HepG2 (cell line): ENCODE measurements around the gene RHBDD2. TPM values are rescaled to one million over a fixed set of nuclear protein-coding genes. Genes with fewer than 3 reads are reported as not detected.

Source experiments
- ATAC-seq: fragments of 200-7000 bp; cut with Tn5 transposase; 3 replicates; pipeline ENCODE4 v1.9.1; 2020; ENCODE audit warnings: mild to moderate bottlenecking, moderate library complexity
- BruUV-seq: library from RNA; stranded (reverse); fragments of 400-500 nt; replicated peaks from 2 replicates; lab custom pipeline; 2021; lab: Mats Ljungman, UMichigan
- CTCF ChIA-PET: fragments of 300-600 bp; formaldehyde crosslinking; extraction: SDS; loops from one replicate; lab custom pipeline; 2021; ENCODE audit warnings: low total read pairs, inconsistent platforms, low intra/inter-chr PET ratio; lab: Yijun Ruan, JAX
- POLR2A ChIA-PET: fragments of 350-600 bp; sonication (Branson Sonifier 250); formaldehyde crosslinking; loops from one replicate; lab custom pipeline; 2020; ENCODE audit warnings: antibody characterized with exemption, inconsistent platforms; lab: Yijun Ruan, JAX
- DNase-seq: peaks from one replicate; pipeline ENCODE4 v3.0.0-alpha.2; 2015; ENCODE audit warnings: low spot score
- FAIRE-seq: peaks from 3 replicates; lab custom pipeline; 2011; peaks lifted over from hg19 to GRCh38; lab: Jason Lieb, UNC
- H2AFZ ChIP-seq: one replicate; pipeline ENCODE4 v1.6.1; 2011; ENCODE audit warnings: low read length, inconsistent platforms
- H3K27ac ChIP-seq: fragments of 300-600 bp; 3 replicates; pipeline ENCODE4 v1.8.0; 2011; ENCODE audit warnings: mixed run types, mild to moderate bottlenecking, mixed read lengths, low read length, inconsistent platforms; ENCODE audit not compliant: insufficient read depth; ENCODE audit errors: extremely low read length
- H3K27me3 ChIP-seq, 2 experiments: fragments of 200-600 bp in 1 of 2; 2 replicates in 1 of 2; 3 replicates in 1 of 2; pipeline versions ENCODE4 v1.6.0 to v1.8.0; 2011; ENCODE audit warnings: low read length in 2 of 2, mild to moderate bottlenecking in 2 of 2, moderate library complexity in 2 of 2, inconsistent platforms in 1 of 2; ENCODE audit not compliant: insufficient read depth in 2 of 2, control insufficient read depth in 1 of 2
- H3K36me3 ChIP-seq, 2 experiments: fragments of 200-600 bp in 1 of 2; replicated peaks in 1 of 2; 2 replicates in 1 of 2; 3 replicates in 1 of 2; pipeline versions ENCODE4 v1.5.1 to v1.8.0; 2011; ENCODE audit warnings: low read length in 2 of 2, inconsistent platforms in 1 of 2; ENCODE audit not compliant: insufficient read depth in 2 of 2, control insufficient read depth in 1 of 2
- H3K4me1 ChIP-seq: 2 replicates; pipeline ENCODE4 v1.5.1; 2012; ENCODE audit warnings: low read length, inconsistent platforms; ENCODE audit not compliant: insufficient read depth
- H3K4me2 ChIP-seq: 2 replicates; pipeline ENCODE4 v1.6.0; 2011; ENCODE audit warnings: low read depth, low read length, inconsistent platforms
- H3K4me3 ChIP-seq, 3 experiments: fragments of 200-600 bp in 1 of 3; sonication (generic), shearing (Covaris generic) in 1 of 3; replicated peaks in 1 of 3; 2 replicates each; pipeline ENCODE4 v1.5.1; 2011 to 2016; ENCODE audit warnings: low read length in 3 of 3, inconsistent platforms in 2 of 3, low read depth in 2 of 3, mild to moderate bottlenecking in 2 of 3, control low read depth in 1 of 3, mixed read lengths in 1 of 3; ENCODE audit not compliant: insufficient read depth in 1 of 3
- H3K79me2 ChIP-seq: one replicate; pipeline ENCODE4 v1.6.1; 2011; ENCODE audit warnings: low read length, inconsistent platforms; ENCODE audit not compliant: insufficient read depth
- H3K9ac ChIP-seq: 2 replicates; pipeline ENCODE4 v1.6.0; 2011; ENCODE audit warnings: mild to moderate bottlenecking, low read depth, low read length, inconsistent platforms; ENCODE audit not compliant: insufficient read depth
- H3K9me3 ChIP-seq: 2 replicates; pipeline ENCODE4 v1.5.1; 2012; ENCODE audit warnings: mild to moderate bottlenecking, low read length
- H4K20me1 ChIP-seq: 2 replicates; pipeline ENCODE4 v1.6.0; 2011; ENCODE audit warnings: inconsistent platforms, mild to moderate bottlenecking, low read length, moderate library complexity; ENCODE audit not compliant: insufficient read depth
- ATRX ChIP-seq: sonication (generic); formaldehyde crosslinking; IDR thresholded peaks from 2 replicates; pipeline ENCODE4 v1.4.0; 2020; ENCODE audit warnings: missing genetic modification reagents, borderline replicate concordance
- MTA3 ChIP-seq: sonication (generic); formaldehyde crosslinking; IDR thresholded peaks from 2 replicates; pipeline ENCODE4 v1.4.0; 2020; ENCODE audit warnings: missing genetic modification reagents
- PLRG1 ChIP-seq: fragments of 450-650 bp; conservative IDR thresholded peaks from 2 replicates; pipeline ENCODE4 v1.6.1; 2016
- RXRA ChIP-seq: sonication (generic); formaldehyde crosslinking; IDR thresholded peaks from 2 replicates; pipeline ENCODE4 v1.5.1; 2020; ENCODE audit warnings: missing genetic modification reagents
- SIX4 ChIP-seq: sonication (generic); formaldehyde crosslinking; IDR thresholded peaks from 2 replicates; pipeline ENCODE4 v1.4.0; 2020; ENCODE audit warnings: missing genetic modification reagents
- SMARCC2 ChIP-seq: fragments of 450-650 bp; IDR thresholded peaks from 2 replicates; pipeline ENCODE4 v1.6.1; 2017; ENCODE audit warnings: antibody characterized with exemption, mild to moderate bottlenecking
- WIZ ChIP-seq: sonication (generic); formaldehyde crosslinking; IDR thresholded peaks from 2 replicates; pipeline ENCODE4 v1.5.1; 2020; ENCODE audit warnings: mild to moderate bottlenecking, missing genetic modification reagents
- ZFP82 ChIP-seq: sonication (generic); formaldehyde crosslinking; IDR thresholded peaks from 2 replicates; pipeline ENCODE4 v1.5.1; 2020; ENCODE audit warnings: mild to moderate bottlenecking, missing genetic modification reagents, borderline replicate concordance
- ZMYM4 ChIP-seq: sonication (generic); formaldehyde crosslinking; IDR thresholded peaks from 2 replicates; pipeline ENCODE4 v1.8.1; 2023; ENCODE audit warnings: mild to moderate bottlenecking, missing genetic modification reagents
- ZNF451 ChIP-seq: sonication (generic); formaldehyde crosslinking; IDR thresholded peaks from 2 replicates; pipeline ENCODE4 v1.5.0; 2020; ENCODE audit warnings: mild to moderate bottlenecking, missing genetic modification reagents
- ZNF580 ChIP-seq: IDR thresholded peaks from 2 replicates; pipeline ENCODE4 v1.6.1; 2016; ENCODE audit warnings: low read depth, borderline replicate concordance
- ZNF646 ChIP-seq: sonication (generic); formaldehyde crosslinking; IDR thresholded peaks from 2 replicates; pipeline ENCODE4 v1.9.0; 2021; ENCODE audit warnings: mild to moderate bottlenecking, missing genetic modification reagents
- WGBS: methylation state at CpG from one replicate; pipeline ENCODE4 v1.1.6; 2017; ENCODE audit warnings: low lambda C conversion rate; 5-methylcytosine and 5-hydroxymethylcytosine counted together
- in situ Hi-C: cut with HindIII; loops from 2 replicates; pipeline ENCODE4 v1.10.0; 2017; ENCODE audit warnings: low pct_unique_long_range_greater_than_20kb; ENCODE audit not compliant: extremely low pct_ligation_motif_present
- intact Hi-C: fragments of 100-400 bp; cut with micrococcal nuclease; formaldehyde crosslinking; loops from one replicate; pipeline ENCODE4 v1.10.0; 2022; ENCODE audit not compliant: unreplicated experiment
- polyA plus RNA-seq, 8 experiments: library from polyadenylated mRNA; depleted of rRNA in 3 of 8; stranded (reverse) in 7 of 8; unstranded in 1 of 8; fragments of >200 nt; fragmentation: Illumina TruSeq in 4 of 8; extraction: Trizol in 4 of 8; gene quantifications; 2 replicates each; pipeline versions ENCODE4 v1.2.1 to v1.2.3, GENCODE V29; 2011 to 2016; ENCODE audit warnings: low read depth in 4 of 8, missing spikeins in 1 of 8, mixed read lengths in 1 of 8; ENCODE audit not compliant: insufficient read depth in 1 of 8
- total RNA-seq, 5 experiments: library from RNA; depleted of rRNA; stranded (reverse); fragments of >200 nt; fragmentation: Illumina TruSeq; extraction: Trizol; gene quantifications; 2 replicates each; pipeline ENCODE4 v1.2.3, GENCODE V29; 2016; ENCODE audit warnings: low read depth in 1 of 5

Gene RHBDD2
- total and polyA plus RNA-seq, 2 of the 13 experiments (the other 11 are each of a cell fraction or from before 2014, with no cell fraction given): 23.1 to 26.4 TPM

GRCh38 chr7:75856536-75856935, 22.3 kb upstream of the RHBDD2 start:
- DNase-seq (no peak), ATAC-seq (no peak), FAIRE-seq (no peak)
- POLR2A ChIA-PET: no interaction called here
- CTCF ChIA-PET: no interaction called here
- H3K36me3 ChIP-seq: no peaks in the 10 kb centered on the region
- TF ChIP-seq ZFP82 (CRISPR knock-in tag) (no peak), MTA3 (CRISPR knock-in tag) (no peak), PLRG1 (no peak), SIX4 (no peak), SMARCC2 (no peak), ZNF646 (CRISPR knock-in tag) (no peak), ZNF580 (CRISPR knock-in tag) (no peak), ATRX (no peak), WIZ (CRISPR knock-in tag) (no peak), ZNF451 (CRISPR knock-in tag) (no peak), ZMYM4 (no peak), RXRA (CRISPR knock-in tag) (no peak)
- H3K4me3 ChIP-seq: no peak overlapping the region
- H3K9me3 ChIP-seq: no peaks in the 10 kb centered on the region
- no peaks in the 10 kb centered on the region for H3K27me3 ChIP-seq
- WGBS: 71% methylated on average over 6 of the region's 6 CpGs
- H3K9ac ChIP-seq: no peak overlapping the region
- no peak overlapping the region for H3K27ac ChIP-seq
- no peaks in the 10 kb centered on the region for H3K79me2 ChIP-seq
- H2AFZ ChIP-seq: no peak overlapping the region
- H3K4me1 ChIP-seq: peaks cover 22% of the 10 kb centered on the region
- H4K20me1 ChIP-seq: no peaks in the 10 kb centered on the region
- BruUV-seq: no TSS peak
- no peak overlapping the region for H3K4me2 ChIP-seq
- intact Hi-C loops (no loop called here), in situ Hi-C loops (no loop called here)
